RCC 7860 (cell line): Measurements from ENCODE around the gene FBXO46.
"Not testable (repeated sequence)": the region's sequence is repeated elsewhere in the genome, so short reads cannot be mapped to it uniquely, and the experiment has no call there.

Experiments used
- DNase-seq: peaks from one replicate; pipeline ENCODE4 v3.0.0-alpha.2; 2015; ENCODE audit warnings: low spot score
- FAIRE-seq: peaks from 2 replicates; lab custom pipeline; 2012; peaks lifted over from hg19 to GRCh38; lab: Jason Lieb, UNC

FBXO46 gene

GRCh38 chr19:45687599-45687998 lies 43.1 kb downstream of the FBXO46 start:
- FAIRE-seq, result no peak

DNA sequence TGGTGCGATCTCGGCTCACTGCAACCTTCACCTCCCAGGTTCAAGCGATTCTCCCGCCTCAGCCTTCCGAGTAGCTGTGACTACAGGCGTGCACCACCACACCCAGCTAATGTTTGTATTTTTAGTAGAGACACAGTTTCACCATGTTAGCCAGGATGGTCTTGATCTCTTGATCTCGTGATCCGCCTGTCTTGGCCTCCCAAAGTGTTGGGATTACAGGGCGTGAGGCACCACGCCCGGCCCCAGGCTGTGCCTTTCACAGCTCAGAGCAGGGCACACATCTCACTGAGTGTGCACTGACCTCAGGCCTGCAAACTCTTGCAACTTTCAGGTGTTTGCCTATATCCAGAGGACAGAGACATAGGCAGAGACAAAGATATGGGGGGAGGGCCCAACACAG lies 45.7 kb downstream of the FBXO46 start:
- FAIRE-seq, DNase-seq: not testable (repeated sequence)

More at GRCh38 chr19:45687599-45687998, 43.1 kb downstream of the FBXO46 start:
- DNase-seq, result no peak

DNA sequence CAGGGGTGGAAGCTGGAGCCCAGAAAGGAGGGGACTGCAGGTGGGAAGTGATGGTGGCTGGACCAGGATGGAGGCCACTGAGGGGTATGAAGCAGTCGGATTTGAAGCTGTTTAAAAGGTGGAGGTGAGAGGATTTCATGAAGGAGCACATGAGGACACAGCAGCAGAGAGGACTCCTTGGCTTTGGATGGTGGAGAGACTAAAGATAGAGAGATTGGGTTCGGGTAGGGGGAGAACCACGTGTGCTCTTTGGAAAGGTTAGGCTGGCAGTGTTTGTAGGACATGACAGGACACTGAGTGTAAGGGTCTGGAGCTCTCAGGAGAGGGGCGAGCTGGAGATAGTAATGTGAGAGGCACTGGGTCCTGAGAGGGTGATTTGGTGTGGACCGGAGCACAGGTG lies 47.8 kb downstream of the FBXO46 start:
- no peak for FAIRE-seq

DNA sequence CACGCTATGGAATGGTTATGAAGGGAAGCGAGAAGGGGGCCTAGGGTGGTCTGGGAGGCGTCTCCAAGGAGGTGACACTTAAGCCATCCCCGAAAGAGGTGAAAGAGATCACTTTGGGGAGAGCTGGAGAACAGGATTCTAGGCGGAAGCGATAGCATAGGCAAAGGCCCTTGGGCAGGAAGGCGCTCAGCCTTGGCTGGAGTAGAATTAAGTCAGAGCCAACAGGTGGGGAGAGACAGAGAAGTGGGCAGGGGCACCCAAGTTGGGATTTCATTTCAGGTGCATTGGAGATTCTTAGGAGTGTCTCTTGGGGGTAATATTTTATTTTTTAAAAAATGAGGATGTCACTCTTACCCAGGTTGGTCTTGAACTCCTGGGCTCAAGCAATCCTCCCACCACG lies 48.6 kb downstream of the FBXO46 start:
- FAIRE-seq (no peak), DNase-seq (no peak)

More for the DNA sequence above, 47.8 kb downstream of the FBXO46 start:
- no peak for DNase-seq

GRCh38 chr19:45681391-45682015 lies 49.2 kb downstream of the FBXO46 start:
- peak; percentile 67 for DNase-seq
- FAIRE-seq, result no peak

- DNase-seq, result no peak
- FAIRE-seq, result no peak
Observed at GRCh38 chr19:45677351-45678230, 53.1 kb downstream of the FBXO46 start.

GRCh38 chr19:45676851-45677263 lies 53.8 kb downstream of the FBXO46 start:
- no peak for FAIRE-seq
- no peak for DNase-seq

- no peak for FAIRE-seq
- DNase-seq, result no peak
Observed at GRCh38 chr19:45674946-45675345, 55.8 kb downstream of the FBXO46 start.

DNA sequence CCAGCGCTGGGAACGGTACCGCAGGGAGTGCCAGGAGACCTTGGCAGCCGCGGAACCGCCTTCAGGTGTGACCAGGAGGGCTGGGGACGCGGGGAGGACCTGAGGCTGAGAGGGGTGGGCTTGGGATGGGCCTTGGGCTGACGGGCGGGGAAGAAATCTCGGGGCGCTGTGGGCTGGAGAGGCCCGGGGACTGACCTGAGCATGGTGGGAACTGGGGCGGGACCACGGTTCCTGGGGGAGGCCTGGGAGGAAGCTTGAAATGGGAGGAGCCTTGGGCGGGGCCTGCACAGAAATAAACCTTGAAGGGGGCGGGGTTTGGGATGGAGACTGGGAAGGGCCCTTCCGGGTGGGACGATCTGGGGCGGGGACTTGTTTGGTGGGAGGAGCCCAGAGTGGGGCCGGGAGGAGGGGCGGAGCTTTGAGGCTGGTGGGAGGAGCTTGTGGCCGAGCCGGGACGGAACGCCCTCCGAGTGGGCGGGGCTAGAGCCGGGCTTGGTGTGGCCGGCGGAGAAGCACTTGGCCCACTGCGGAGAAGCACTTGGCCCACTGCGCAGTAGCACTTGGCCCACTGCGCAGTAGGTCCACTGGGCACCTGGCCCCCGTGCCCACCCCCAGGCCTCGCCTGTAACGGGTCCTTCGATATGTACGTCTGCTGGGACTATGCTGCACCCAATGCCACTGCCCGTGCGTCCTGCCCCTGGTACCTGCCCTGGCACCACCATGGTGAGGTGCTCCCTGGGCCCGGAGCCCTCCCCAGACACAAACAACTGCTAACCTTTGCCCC lies 59.8 kb downstream of the FBXO46 start:
- FAIRE-seq, result no peak
- no peak for DNase-seq

DNA sequence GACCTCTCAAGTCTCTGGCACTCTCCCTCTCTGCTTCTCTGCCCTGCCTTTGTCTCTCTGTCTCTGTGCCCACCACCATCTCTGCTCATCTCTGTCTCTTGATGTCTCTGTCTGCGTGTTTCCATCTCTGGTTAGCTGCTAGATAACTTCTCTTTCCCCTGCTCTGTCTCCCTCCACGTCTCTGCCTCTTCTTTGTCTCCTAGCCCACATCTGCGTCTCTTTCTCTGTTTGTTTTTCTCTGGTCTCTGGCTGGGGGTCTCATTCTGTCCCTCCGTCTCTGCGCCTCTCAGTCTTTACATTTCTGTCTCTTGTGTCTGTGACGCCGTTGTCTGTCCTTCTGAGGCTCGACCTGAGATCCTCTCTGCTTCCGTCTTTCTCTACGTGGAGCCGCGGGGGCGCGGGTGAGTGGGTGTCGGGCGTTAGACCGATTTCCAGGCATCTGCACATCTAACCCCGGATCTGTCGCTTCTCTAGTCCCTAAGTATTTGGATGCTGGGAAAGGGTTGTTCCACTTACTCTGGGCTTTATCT lies 62.3 kb downstream of the FBXO46 start:
- no peak for DNase-seq
- FAIRE-seq, result no peak

DNA sequence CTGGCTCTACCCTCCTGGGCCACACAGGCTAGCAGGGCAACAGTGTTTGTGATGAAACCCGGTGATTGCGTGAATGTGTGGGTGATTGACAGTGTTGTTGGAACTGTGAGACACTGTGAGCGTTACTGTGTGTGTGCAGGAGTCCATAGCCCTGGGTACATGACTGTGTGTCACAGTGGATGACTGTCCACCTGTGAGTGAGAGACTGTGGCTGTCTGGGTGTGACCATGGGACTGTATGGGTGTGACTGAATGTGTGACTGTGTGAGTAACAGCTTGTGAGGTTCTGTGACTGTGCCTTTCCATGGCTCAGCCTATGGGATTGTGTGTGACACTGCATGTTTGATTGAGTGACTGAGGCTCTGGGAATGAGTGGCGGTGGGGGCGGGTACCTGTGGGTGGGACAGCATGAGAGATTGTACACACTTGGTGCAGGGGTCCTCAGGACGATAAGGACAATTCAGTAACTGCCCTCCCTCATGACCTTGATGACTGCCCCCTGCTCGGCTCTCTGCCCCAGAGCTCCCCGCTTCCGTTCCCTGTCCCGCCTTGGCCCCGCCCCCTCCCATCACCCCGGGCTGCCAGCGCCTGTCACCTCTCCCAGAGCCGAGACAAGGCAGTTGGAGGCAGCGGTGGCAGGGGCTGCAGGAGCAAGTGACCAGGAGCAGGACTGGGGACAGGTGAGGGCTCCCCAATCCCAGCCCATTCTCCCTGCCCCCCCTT lies 62.9 kb downstream of the FBXO46 start, which contains the start of gene GIPR:
GIPR (plus strand) TSS at position 602 of the 722 bp plus-strand sequence. CDS start 1,300 bp downstream, outside the sequence.
- DNase-seq (peak; percentile 70), FAIRE-seq (no peak)

- no peak for DNase-seq
- FAIRE-seq, result no peak
Observed at GRCh38 chr19:45664575-45664974, 66.1 kb downstream of the FBXO46 start.

DNA sequence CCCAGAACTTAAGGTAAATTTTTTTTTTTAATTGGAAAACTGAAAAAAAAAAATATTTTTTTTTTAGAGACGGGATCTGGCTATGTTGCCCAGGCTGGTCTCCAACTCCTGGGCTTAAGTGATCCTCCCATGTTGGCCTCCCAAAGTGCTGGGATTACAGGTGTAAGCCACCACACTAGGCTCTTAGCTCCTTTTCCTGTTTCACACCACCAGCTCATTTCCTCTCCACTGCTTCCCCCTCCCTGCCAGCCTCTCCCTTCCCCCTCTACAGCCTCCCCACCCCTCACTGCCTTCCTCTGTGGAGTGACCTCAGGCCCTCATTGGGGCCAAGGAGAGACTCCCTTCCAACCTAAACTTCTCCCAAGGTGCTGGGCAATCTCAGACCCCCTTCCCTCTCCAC lies 66.9 kb downstream of the FBXO46 start:
- no peak for DNase-seq
- FAIRE-seq, result no peak

DNA sequence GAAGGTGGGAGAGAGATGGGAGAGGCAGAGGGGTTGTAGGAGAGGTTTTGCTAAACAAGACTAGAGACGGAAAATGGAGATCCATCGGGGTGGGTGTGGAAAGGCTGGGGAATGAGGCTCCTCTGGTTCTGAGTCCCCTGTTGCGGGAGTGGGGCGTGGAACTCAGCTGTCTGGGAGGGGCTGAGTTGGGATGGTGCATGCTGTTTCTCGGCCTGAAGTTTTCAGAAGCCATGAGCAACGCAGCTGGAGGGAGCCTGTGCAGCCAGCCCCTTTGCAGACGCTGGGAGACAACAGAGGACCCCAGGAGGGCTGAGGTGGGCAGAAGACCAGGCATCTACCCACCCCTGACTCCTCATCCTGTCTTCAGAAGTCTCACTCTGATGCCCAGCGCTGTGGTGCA lies 70.1 kb downstream of the FBXO46 start:
- no peak for FAIRE-seq
- no peak for DNase-seq
